Brain pericyte (primary cell): ENCODE results near the gene PPP2R2C.

Source experiments
- DNase-seq: peaks from one replicate; pipeline ENCODE4 v3.0.0-alpha.2; 2012; ENCODE audit warnings: low read depth, low spot score

PPP2R2C gene

GRCh38 chr4:6472387-6473263 lies at the start of gene PPP2R2C:
Gene PPP2R2C, minus strand, starts transcription at chr4:6472614. Its CDS starts 385 bp downstream, at chr4:6472229.
- DNase-seq: no peak

GRCh38 chr4:6520978-6521377 lies 48.6 kb upstream of the PPP2R2C start:
- no peak for DNase-seq

- no peak for DNase-seq
These were observed 47.7 kb upstream of the PPP2R2C start for GRCh38 chr4:6520051-6520636.

GRCh38 chr4:6517171-6517570 lies 44.8 kb upstream of the PPP2R2C start:
- no peak for DNase-seq

- DNase-seq: no peak
These were observed 44.3 kb upstream of the PPP2R2C start for GRCh38 chr4:6516762-6517161.

GRCh38 chr4:6516281-6516680 lies 43.9 kb upstream of the PPP2R2C start:
- DNase-seq: no peak

GRCh38 chr4:6513678-6514077 lies 41.3 kb upstream of the PPP2R2C start:
- no peak for DNase-seq

GRCh38 chr4:6509587-6509986 lies 37.2 kb upstream of the PPP2R2C start:
- DNase-seq: no peak

GRCh38 chr4:6507345-6507744 lies 34.9 kb upstream of the PPP2R2C start:
- no peak for DNase-seq

GRCh38 chr4:6506616-6507140 lies 34.3 kb upstream of the PPP2R2C start:
- DNase-seq: no peak

GRCh38 chr4:6504900-6505496 lies 32.6 kb upstream of the PPP2R2C start:
- no peak for DNase-seq

GRCh38 chr4:6502747-6503465 lies 30.5 kb upstream of the PPP2R2C start:
- no peak for DNase-seq

- no peak for DNase-seq
These were observed 29.7 kb upstream of the PPP2R2C start for GRCh38 chr4:6502147-6502546.

GRCh38 chr4:6501171-6501570 lies 28.8 kb upstream of the PPP2R2C start:
- DNase-seq: no peak

GRCh38 chr4:6500481-6501140 lies 28.2 kb upstream of the PPP2R2C start:
- DNase-seq: no peak

- DNase-seq: no peak
These were observed 26.8 kb upstream of the PPP2R2C start for GRCh38 chr4:6499238-6499600.

GRCh38 chr4:6498511-6499237 lies 26.3 kb upstream of the PPP2R2C start:
- DNase-seq: no peak

GRCh38 chr4:6497796-6498195 lies 25.4 kb upstream of the PPP2R2C start:
- no peak for DNase-seq

- no peak for DNase-seq
These were observed 23.3 kb upstream of the PPP2R2C start for GRCh38 chr4:6495736-6496135.

GRCh38 chr4:6495296-6495590 lies 22.8 kb upstream of the PPP2R2C start:
- no peak for DNase-seq
